SK-N-MC (cell line): Measurements from ENCODE around the gene SPON2.

Experiments used
- DNase-seq: peaks from one replicate; pipeline ENCODE4 v3.0.0-alpha.2; 2011; ENCODE audit warnings: low read depth, low spot score
- H3K27ac ChIP-seq: fragments of 200-600 bp; sonication (generic); 2 replicates; pipeline ENCODE4 v1.5.1; 2016; ENCODE audit warnings: mixed run types
- H3K36me3 ChIP-seq: fragments of 200-600 bp; sonication (generic); 2 replicates; pipeline ENCODE4 v1.6.1; 2017; ENCODE audit warnings: antibody characterized with exemption, low read length, mixed read lengths; ENCODE audit not compliant: insufficient read depth
- H3K4me3 ChIP-seq: fragments of 200-600 bp; sonication (generic); 2 replicates; pipeline ENCODE4 v1.5.1; 2016
- H3K9ac ChIP-seq: fragments of 200-600 bp; sonication (generic); 2 replicates; pipeline ENCODE4 v1.8.0; 2017; ENCODE audit warnings: mixed run types, mixed read lengths; ENCODE audit not compliant: insufficient read length
- H3K9me3 ChIP-seq: fragments of 200-600 bp; sonication (generic); 2 replicates; pipeline ENCODE4 v1.6.1; 2017; ENCODE audit warnings: low read depth, mild to moderate bottlenecking, antibody characterized with exemption, low read length, moderate library complexity, mixed read lengths
- EZH2 ChIP-seq: fragments of 200-600 bp; sonication (generic); IDR thresholded peaks from one replicate; pipeline ENCODE4 v1.6.1; 2017; ENCODE audit warnings: antibody characterized with exemption
- FOXP2 ChIP-seq: optimal IDR thresholded peaks from 2 replicates; pipeline ENCODE3; 2011; ENCODE audit warnings: mild to moderate bottlenecking, moderate library complexity; ENCODE audit not compliant: insufficient read depth; ENCODE audit errors: extremely low read length, control extremely low read depth
- POLR2AphosphoS5 ChIP-seq: IDR thresholded peaks from 2 replicates; pipeline ENCODE4 v1.6.1; 2012; ENCODE audit warnings: mild to moderate bottlenecking, low read depth, low read length, borderline replicate concordance

The SPON2 gene

GRCh38 chr4:1171311-1172227 lies 814 bp downstream of the SPON2 start:
- no peak overlapping the region for H3K4me3 ChIP-seq
- no peak overlapping the region for H3K27ac ChIP-seq
- DNase-seq, result no peak
- TF ChIP-seq POLR2AphosphoS5, result no peak
- TF ChIP-seq FOXP2, result no peak
- no peak for TF ChIP-seq EZH2
- H3K9me3 ChIP-seq, result no peaks in the 10 kb centered on the region
- no peaks in the 10 kb centered on the region for H3K36me3 ChIP-seq
- no peak overlapping the region for H3K9ac ChIP-seq

- DNase-seq, result no peak
- no peak overlapping the region for H3K27ac ChIP-seq
- H3K9me3 ChIP-seq, result no peaks in the 10 kb centered on the region
- H3K9ac ChIP-seq, result no peak overlapping the region
- no peak for TF ChIP-seq EZH2
- no peak for TF ChIP-seq FOXP2
- H3K4me3 ChIP-seq, result no peak overlapping the region
- H3K36me3 ChIP-seq, result no peaks in the 10 kb centered on the region
Measured at GRCh38 chr4:1170976-1171310, 1.4 kb downstream of the SPON2 start.

- no peak overlapping the region for H3K9ac ChIP-seq
- no peaks in the 10 kb centered on the region for H3K36me3 ChIP-seq
- no peaks in the 10 kb centered on the region for H3K9me3 ChIP-seq
- no peak overlapping the region for H3K4me3 ChIP-seq
- no peak for TF ChIP-seq EZH2
- H3K27ac ChIP-seq, result no peak overlapping the region
- no peak for DNase-seq
Measured at GRCh38 chr4:1170156-1170975, 2.0 kb downstream of the SPON2 start.

DNA sequence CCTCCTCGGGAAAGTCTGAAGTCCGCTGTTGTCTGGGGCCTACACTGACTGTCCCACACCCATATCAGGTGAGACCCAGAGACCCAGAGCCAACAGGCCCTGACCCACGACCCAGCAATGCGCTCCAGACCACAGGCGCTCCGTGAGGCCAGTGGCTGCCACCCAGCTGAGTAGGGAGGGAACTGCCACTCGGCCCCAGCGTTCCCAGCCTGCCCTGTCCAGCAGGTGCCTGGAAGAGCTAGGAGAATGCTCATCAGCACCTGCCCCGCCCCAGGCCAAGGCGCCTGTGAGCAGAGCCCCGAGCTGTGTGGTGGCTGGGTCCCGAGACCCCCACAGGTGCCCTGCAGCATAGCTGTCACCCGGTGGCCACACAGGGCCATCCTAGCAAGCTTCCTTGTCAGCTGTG lies 2.7 kb downstream of the SPON2 start:
- H3K4me3 ChIP-seq, result no peak overlapping the region
- TF ChIP-seq EZH2 (no peak), POLR2AphosphoS5 (no peak), FOXP2 (no peak)
- DNase-seq, result no peak
- H3K36me3 ChIP-seq, result no peaks in the 10 kb centered on the region
- H3K9me3 ChIP-seq, result no peaks in the 10 kb centered on the region
- H3K9ac ChIP-seq, result no peak overlapping the region
- H3K27ac ChIP-seq, result no peak overlapping the region

GRCh38 chr4:1169171-1169671 lies 3.2 kb downstream of the SPON2 start:
- TF ChIP-seq FOXP2, result no peak
- TF ChIP-seq EZH2, result no peak
- TF ChIP-seq POLR2AphosphoS5, result no peak
- Histone ChIP-seq H3K36me3 (no peaks in the 10 kb centered on the region), H3K27ac (no peak overlapping the region), H3K4me3 (no peak overlapping the region), H3K9me3 (no peaks in the 10 kb centered on the region), H3K9ac (no peak overlapping the region)
- no peak for DNase-seq

DNA sequence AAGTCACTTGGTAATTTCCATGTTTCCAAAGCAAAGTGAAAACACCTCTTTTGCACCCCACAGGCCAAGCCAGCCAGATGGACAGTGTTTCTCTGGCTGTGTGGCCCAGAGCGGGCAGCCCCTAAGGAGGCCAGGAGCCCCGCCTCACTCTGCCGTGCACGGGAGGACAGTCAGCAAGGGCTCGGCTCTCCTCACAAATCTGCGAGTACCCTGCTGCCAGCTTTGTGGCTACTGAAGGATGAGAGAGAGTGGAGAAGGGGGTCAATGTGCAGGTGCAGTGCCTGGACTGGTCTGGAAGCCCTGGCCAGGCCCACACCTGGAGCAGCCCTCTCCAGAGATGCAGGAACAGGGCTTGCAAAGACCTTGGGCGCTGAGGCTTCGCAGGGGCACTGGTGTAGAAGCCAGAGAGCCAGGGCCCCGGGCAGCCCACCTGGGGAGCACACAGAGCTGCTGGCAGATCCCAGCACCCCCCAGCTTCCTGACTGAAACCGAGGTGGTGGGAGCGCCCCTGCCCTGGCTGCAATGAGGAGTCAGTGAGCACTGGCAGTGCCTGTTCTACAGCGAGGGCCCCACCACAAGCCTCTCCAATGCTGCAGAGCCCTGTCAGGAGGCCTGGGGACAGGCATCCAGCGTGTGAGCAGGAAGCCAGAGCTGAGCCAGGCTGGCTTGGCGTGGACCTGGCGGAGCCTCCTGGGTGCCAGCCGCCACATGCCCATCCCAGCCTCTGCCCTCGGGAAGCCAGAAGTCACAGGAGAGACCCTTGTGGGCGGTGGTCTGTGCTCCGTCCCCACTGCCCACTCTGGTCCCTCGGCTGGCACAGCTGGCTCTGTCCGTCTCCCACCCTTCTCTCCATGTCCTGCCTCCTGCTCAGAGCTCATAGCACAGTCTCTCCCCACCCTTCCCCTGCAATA lies 3.9 kb downstream of the SPON2 start:
- Histone ChIP-seq H3K9ac (peak overlapping the region; percentile 79), H3K4me3 (peak overlapping the region; percentile 87), H3K9me3 (no peaks in the 10 kb centered on the region), H3K27ac (no peak overlapping the region), H3K36me3 (no peaks in the 10 kb centered on the region)
- TF ChIP-seq FOXP2 (no peak), POLR2AphosphoS5 (no peak), EZH2 (no peak)
- DNase-seq, result no peak

- TF ChIP-seq FOXP2 (no peak), POLR2AphosphoS5 (peak; percentile 69; the same call in 1 of the 2 replicates), EZH2 (no peak)
- no peaks in the 10 kb centered on the region for H3K9me3 ChIP-seq
- H3K4me3 ChIP-seq, result peak overlapping the region; percentile 87
- DNase-seq, result no peak
- H3K36me3 ChIP-seq, result no peaks in the 10 kb centered on the region
- no peak overlapping the region for H3K27ac ChIP-seq
- peak overlapping the region; percentile 79 for H3K9ac ChIP-seq
Measured at GRCh38 chr4:1167244-1167949, 5.0 kb downstream of the SPON2 start.
